OCI-LY1 (cell line): ENCODE results near the gene PAX5.

ENCODE experiments used
- H2AFZ ChIP-seq: fragments of 200-600 bp; sonication (generic), shearing (Covaris generic); 2 replicates; pipeline ENCODE4 v1.6.0; 2014; ENCODE audit warnings: antibody characterized with exemption, mild to moderate bottlenecking, low read length
- H3F3A ChIP-seq: fragments of 200-600 bp; sonication (generic), shearing (Covaris generic); 2 replicates; pipeline ENCODE4 v1.6.0; 2014; ENCODE audit warnings: mild to moderate bottlenecking, antibody characterized with exemption, low read length, moderate library complexity; ENCODE audit not compliant: insufficient read depth
- H3K27ac ChIP-seq: fragments of 200-600 bp; sonication (generic); 2 replicates; pipeline ENCODE4 v1.5.1; 2014; ENCODE audit warnings: low read length, mixed run types, mild to moderate bottlenecking, low read depth; ENCODE audit not compliant: poor library complexity, severe bottlenecking
- H3K27me3 ChIP-seq: fragments of 200-600 bp; sonication (generic); 2 replicates; pipeline ENCODE4 v1.6.0; 2014; ENCODE audit warnings: antibody characterized with exemption, mild to moderate bottlenecking, low read length, moderate library complexity; ENCODE audit not compliant: insufficient read depth
- H3K36me3 ChIP-seq: fragments of 200-600 bp; sonication (generic); 2 replicates; pipeline ENCODE4 v1.6.1; 2014; ENCODE audit warnings: mild to moderate bottlenecking, antibody characterized with exemption, low read length, moderate library complexity, mixed read lengths; ENCODE audit not compliant: insufficient read depth
- H3K4me1 ChIP-seq: fragments of 200-600 bp; sonication (generic); 2 replicates; pipeline ENCODE4 v1.5.1; 2014; ENCODE audit warnings: mild to moderate bottlenecking, low read length, moderate library complexity; ENCODE audit not compliant: insufficient read depth, severe bottlenecking
- H3K4me2 ChIP-seq: fragments of 200-600 bp; sonication (generic), shearing (Covaris generic); 2 replicates; pipeline ENCODE4 v1.6.1; 2014; ENCODE audit warnings: low read length
- H3K4me3 ChIP-seq: fragments of 200-600 bp; sonication (generic); 2 replicates; pipeline ENCODE4 v1.5.1; 2014; ENCODE audit warnings: low read length, low read depth, mild to moderate bottlenecking, mixed read lengths; ENCODE audit not compliant: poor library complexity, severe bottlenecking
- H3K79me2 ChIP-seq: fragments of 200-600 bp; shearing (Covaris generic); 2 replicates; pipeline ENCODE4 v1.6.1; 2016; ENCODE audit warnings: mixed run types, low read length, mixed read lengths; ENCODE audit not compliant: insufficient read depth
- H3K9ac ChIP-seq: fragments of 200-600 bp; sonication (generic), shearing (Covaris generic); 2 replicates; pipeline ENCODE4 v1.6.1; 2014; ENCODE audit warnings: mild to moderate bottlenecking, low read length, mixed read lengths
- H3K9me2 ChIP-seq: fragments of 200-600 bp; sonication (generic), shearing (Covaris generic); 2 replicates; pipeline ENCODE4 v1.6.1; 2014; ENCODE audit warnings: low read depth, mild to moderate bottlenecking, low read length, mixed read lengths
- H3K9me3 ChIP-seq: fragments of 200-600 bp; shearing (Covaris generic); 2 replicates; pipeline ENCODE4 v1.6.1; 2014; ENCODE audit warnings: low read length, mixed read lengths
- H4K20me1 ChIP-seq: fragments of 200-600 bp; sonication (generic), shearing (Covaris generic); 2 replicates; pipeline ENCODE4 v1.6.0; 2016; ENCODE audit warnings: mild to moderate bottlenecking, low read length; ENCODE audit not compliant: insufficient read depth
- EZH2 ChIP-seq: fragments of 200-600 bp; sonication (generic), shearing (Covaris generic); IDR thresholded peaks from 2 replicates; pipeline ENCODE4 v1.8.0; 2017; ENCODE audit warnings: borderline replicate concordance, mixed run types, mild to moderate bottlenecking, antibody characterized with exemption, low read length, moderate library complexity, mixed read lengths
- TF ChIP-seq, protein P1 (sequence below): fragments of 200-600 bp; sonication (generic), shearing (Covaris generic); IDR thresholded peaks from 2 replicates; pipeline ENCODE4 v1.5.1; 2017; ENCODE audit warnings: mild to moderate bottlenecking, antibody characterized with exemption, low read length, moderate library complexity, mixed read lengths

The PAX5 gene

DNA sequence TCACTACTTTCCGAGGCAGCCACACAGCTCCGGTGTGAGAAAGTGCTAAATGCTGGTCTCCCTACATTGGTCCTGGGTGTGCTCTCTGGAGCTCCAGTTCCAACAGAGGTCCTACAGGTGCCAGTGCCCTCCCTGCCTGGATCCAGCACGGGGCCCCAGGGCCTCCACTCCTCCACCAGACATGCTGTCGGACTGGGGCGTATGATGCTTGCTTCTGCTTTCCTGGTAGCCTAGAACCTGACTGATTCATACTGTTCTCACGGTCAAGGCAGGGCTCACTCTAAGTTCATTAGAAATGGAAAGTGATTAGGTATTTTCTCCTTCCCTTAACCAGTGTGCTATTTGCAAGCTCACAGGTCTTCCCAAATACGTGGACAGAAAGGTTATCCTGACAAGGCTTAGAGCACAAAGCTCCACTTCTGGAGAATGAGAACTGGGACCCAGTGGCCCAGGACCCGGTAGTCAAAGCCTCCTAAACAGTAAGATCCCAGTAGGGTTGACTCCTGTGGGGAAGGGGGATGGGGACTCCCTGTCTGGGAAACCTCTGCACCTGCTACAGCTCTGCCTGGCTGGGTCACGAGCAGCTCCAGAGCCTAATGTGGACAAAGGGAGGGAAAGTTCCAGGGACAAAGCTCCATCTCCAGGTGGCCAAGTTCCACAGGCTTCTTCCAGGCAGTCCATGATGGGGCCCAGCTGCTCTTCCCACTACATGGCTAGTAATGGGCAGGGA, 98.1 kb downstream of the PAX5 start:
- Histone ChIP-seq H3K9ac (no peak overlapping the region), H3K4me2 (no peak overlapping the region), H3K4me1 (peaks cover 27% of the 10 kb centered on the region), H4K20me1 (no peaks in the 10 kb centered on the region), H3K9me2 (no peaks in the 10 kb centered on the region), H2AFZ (no peak overlapping the region), H3K27me3 (no peaks in the 10 kb centered on the region), H3K27ac (no peak overlapping the region), H3K79me2 (no peaks in the 10 kb centered on the region), H3K4me3 (no peak overlapping the region), H3K36me3 (peaks cover 97% of the 10 kb centered on the region), H3F3A (no peaks in the 10 kb centered on the region), H3K9me3 (no peaks in the 10 kb centered on the region)
- TF ChIP-seq EZH2 = no peak
- TF ChIP-seq, protein P1, sequence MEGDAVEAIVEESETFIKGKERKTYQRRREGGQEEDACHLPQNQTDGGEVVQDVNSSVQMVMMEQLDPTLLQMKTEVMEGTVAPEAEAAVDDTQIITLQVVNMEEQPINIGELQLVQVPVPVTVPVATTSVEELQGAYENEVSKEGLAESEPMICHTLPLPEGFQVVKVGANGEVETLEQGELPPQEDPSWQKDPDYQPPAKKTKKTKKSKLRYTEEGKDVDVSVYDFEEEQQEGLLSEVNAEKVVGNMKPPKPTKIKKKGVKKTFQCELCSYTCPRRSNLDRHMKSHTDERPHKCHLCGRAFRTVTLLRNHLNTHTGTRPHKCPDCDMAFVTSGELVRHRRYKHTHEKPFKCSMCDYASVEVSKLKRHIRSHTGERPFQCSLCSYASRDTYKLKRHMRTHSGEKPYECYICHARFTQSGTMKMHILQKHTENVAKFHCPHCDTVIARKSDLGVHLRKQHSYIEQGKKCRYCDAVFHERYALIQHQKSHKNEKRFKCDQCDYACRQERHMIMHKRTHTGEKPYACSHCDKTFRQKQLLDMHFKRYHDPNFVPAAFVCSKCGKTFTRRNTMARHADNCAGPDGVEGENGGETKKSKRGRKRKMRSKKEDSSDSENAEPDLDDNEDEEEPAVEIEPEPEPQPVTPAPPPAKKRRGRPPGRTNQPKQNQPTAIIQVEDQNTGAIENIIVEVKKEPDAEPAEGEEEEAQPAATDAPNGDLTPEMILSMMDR = no peak

DNA sequence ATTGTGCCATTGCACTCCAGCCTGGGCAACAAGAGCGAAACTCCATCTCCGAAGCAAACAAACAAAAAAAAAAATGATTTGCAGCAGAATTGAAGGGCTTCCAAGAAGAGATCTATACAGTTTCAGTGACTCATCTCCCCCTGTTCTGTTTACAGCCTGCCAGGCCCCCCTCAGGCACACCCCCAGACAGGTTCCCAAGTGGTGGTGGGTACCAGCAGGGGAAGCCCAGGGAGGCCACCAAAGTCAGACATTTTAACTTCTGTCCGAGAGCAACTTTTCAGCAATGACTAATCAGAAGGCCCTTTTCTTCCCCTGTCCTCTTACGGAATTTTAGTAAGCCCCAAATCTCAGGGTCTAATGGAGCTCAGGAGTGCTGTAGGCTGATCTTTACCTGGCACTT, 98.7 kb downstream of the PAX5 start:
- TF ChIP-seq, protein P1 = no peak
- no peak for TF ChIP-seq EZH2
- Histone ChIP-seq H3K79me2 (no peaks in the 10 kb centered on the region), H2AFZ (no peak overlapping the region), H3K4me3 (no peak overlapping the region), H3K27ac (no peak overlapping the region), H3F3A (no peaks in the 10 kb centered on the region), H3K4me2 (no peak overlapping the region), H3K9me2 (no peaks in the 10 kb centered on the region), H3K9me3 (no peaks in the 10 kb centered on the region), H3K9ac (no peak overlapping the region), H4K20me1 (no peaks in the 10 kb centered on the region), H3K4me1 (peaks cover 27% of the 10 kb centered on the region), H3K36me3 (peaks cover 97% of the 10 kb centered on the region), H3K27me3 (no peaks in the 10 kb centered on the region)

DNA sequence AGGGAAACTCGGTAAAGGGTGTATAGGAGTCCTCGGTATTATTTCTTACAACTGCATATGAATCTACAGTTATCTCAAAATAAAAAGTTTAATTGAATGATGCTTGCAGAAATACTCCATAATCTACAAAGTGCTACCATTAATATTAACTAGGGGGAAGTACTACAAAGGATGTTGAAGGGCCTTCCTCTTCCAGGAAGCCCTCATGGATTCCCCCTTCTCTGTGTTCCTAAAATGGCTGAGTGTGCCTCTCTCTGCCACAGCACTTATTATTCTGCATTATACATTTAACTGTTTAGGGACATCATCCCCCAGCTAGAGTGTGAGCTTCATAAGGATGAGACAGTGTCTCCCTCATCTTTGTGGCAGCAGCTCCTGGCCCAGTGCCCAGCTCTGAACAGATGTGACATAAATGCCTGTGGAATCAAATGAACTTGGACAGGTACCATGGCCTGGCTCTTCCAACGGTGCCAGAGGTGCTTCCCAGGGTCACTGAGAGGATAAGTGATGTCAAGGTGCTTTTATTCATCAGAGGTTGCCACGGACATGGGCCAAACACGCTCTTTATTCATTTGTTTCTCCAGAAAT, 99.5 kb downstream of the PAX5 start:
- Histone ChIP-seq H3K9me3 (no peaks in the 10 kb centered on the region), H3K36me3 (peaks cover 94% of the 10 kb centered on the region), H3K9ac (no peak overlapping the region), H3F3A (no peaks in the 10 kb centered on the region), H3K27me3 (no peaks in the 10 kb centered on the region), H2AFZ (no peak overlapping the region), H3K79me2 (no peaks in the 10 kb centered on the region), H3K9me2 (no peaks in the 10 kb centered on the region), H3K4me3 (no peak overlapping the region), H3K4me1 (peaks cover 21% of the 10 kb centered on the region), H4K20me1 (no peaks in the 10 kb centered on the region), H3K4me2 (no peak overlapping the region), H3K27ac (no peak overlapping the region)
- TF ChIP-seq, protein P1 = no peak
- TF ChIP-seq EZH2 = no peak
